ENCODE data around the gene FBXO41. TPM values are rescaled to one million over a fixed set of nuclear protein-coding genes. Genes with fewer than 3 reads are reported as not detected.

FBXO41 gene
- total RNA-seq, 2 experiments from 2014 or later, result 41.5 to 42.0 TPM

DNA sequence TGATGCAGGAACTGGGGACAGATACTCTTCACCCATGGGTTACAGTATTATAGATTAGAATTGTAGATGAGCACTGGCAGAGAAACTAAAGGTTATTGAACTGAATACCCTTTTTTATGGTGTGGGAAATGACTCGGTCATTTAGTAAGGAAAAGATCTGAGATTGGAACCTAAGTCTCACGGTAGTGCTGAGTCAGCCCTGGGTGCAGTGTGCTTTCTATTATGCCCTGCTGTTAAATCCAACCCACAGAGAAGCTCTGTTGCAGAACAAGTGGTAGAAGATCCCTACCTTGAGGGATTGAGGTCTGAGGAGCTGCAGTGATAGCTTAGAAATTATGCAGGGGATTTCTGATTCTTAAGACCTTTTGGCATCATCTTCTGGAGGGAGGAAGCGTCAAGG, 37.4 kb downstream of the FBXO41 start:
- H3K27ac Mint-ChIP-seq, result peak overlapping the region; percentile 28
- DNase-seq, result no peak
- intact Hi-C loops (cut with micrococcal nuclease), result no loop called here
- ChIA-PET CTCF (interaction anchor here (1.1 to 1.9 kb wide), 3 partner anchors 10 to 22 kb away, joined by 3 to 10 read pairs (median 8); partner anchors contain the start of genes CCT7 and PRADC1), POLR2A (interaction anchor here (0.8 to 3.0 kb wide), 5 partner anchors 13 to 42 kb away, joined by 3 to 11 read pairs (median 3); partner anchors contain the start of genes CCT7 and PRADC1)
- no peak overlapping the region for H3K4me3 Mint-ChIP-seq
- peaks cover 68% of the 10 kb centered on the region for H3K36me3 Mint-ChIP-seq (ENCODE audit: low read depth)
- ATAC-seq, result no peak
- no peaks in the 10 kb centered on the region for H3K27me3 Mint-ChIP-seq
- TF ChIP-seq, protein P1, sequence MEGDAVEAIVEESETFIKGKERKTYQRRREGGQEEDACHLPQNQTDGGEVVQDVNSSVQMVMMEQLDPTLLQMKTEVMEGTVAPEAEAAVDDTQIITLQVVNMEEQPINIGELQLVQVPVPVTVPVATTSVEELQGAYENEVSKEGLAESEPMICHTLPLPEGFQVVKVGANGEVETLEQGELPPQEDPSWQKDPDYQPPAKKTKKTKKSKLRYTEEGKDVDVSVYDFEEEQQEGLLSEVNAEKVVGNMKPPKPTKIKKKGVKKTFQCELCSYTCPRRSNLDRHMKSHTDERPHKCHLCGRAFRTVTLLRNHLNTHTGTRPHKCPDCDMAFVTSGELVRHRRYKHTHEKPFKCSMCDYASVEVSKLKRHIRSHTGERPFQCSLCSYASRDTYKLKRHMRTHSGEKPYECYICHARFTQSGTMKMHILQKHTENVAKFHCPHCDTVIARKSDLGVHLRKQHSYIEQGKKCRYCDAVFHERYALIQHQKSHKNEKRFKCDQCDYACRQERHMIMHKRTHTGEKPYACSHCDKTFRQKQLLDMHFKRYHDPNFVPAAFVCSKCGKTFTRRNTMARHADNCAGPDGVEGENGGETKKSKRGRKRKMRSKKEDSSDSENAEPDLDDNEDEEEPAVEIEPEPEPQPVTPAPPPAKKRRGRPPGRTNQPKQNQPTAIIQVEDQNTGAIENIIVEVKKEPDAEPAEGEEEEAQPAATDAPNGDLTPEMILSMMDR (IDR thresholded peaks at IDR 0.05), result no peak
- H3K4me1 Mint-ChIP-seq (ENCODE audit: low read depth), result peaks cover 17% of the 10 kb centered on the region
- no peaks in the 10 kb centered on the region for H3K9me3 Mint-ChIP-seq

DNA sequence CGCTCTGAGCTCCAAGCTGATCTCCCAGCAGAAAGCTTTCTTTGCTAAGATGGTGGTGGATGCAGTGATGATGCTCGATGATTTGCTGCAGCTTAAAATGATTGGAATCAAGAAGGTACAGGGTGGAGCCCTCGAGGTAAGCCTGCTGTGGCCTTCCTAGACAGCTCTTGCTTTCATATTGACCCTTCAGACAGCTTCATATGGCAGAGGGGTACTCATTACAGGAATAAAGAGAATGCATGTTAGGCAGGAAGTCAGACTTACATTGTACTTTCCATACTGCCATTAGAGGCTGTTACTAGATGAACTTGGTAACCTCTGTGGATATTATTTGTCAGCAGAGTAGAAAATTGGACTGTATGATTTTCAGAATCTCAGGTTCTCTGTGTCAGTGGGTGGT, 39.7 kb downstream of the FBXO41 start:
- Mint-ChIP-seq H3K4me1 (ENCODE audit: low read depth) (peaks cover 19% of the 10 kb centered on the region), H3K9me3 (no peaks in the 10 kb centered on the region)
- TF ChIP-seq, protein P1 (IDR thresholded peaks at IDR 0.05), result no peak

DNA sequence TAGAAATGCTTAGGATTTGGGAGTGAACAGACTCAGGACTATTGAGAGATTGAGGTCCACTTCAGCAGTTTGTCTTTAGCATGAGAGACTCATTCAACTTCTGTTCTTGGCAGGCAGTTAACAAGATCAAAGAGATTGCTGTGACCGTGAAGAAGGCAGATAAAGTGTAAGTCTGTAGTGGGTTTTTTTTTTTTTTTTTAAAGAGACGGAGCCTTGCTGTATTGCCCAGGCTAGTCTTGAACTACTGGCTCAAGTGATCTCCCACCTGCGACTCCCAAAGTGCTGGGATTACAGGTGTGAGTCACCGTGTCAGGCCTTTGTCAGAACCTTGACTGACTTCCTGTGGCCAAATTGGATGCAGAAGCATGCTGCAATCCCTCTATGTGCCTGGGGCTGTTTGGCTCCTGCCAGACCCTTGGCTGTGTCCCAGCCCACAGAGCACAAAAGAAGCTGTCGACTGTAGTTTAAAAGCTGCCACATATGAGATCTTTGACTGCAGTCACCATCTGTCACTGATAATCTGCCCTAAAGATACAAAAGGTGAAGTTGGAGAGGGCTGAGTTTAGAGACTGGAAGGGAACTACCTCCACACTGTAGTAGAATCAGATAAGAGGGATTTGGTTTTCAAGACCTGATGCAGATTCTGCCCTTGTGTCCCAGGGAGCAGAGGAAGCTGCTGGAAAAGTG, 40.3 kb downstream of the FBXO41 start:
- Mint-ChIP-seq H3K4me3 (no peak overlapping the region), H3K36me3 (ENCODE audit: low read depth) (peaks cover 59% of the 10 kb centered on the region), H3K27me3 (no peaks in the 10 kb centered on the region), H3K27ac (peak overlapping the region; percentile 74), H3K9me3 (no peaks in the 10 kb centered on the region), H3K4me1 (ENCODE audit: low read depth) (peaks cover 25% of the 10 kb centered on the region)
- CTCF ChIA-PET, result interaction anchor here (0.9 to 2.0 kb wide), 6 partner anchors 8 to 67 kb away, joined by 3 to 6 read pairs (median 3); partner anchors contain the start of genes CCT7 and PRADC1
- DNase-seq, result no peak
- intact Hi-C loops (cut with micrococcal nuclease), result no loop called here
- POLR2A ChIA-PET, result interaction anchor here (0.7 to 3.6 kb wide), 6 partner anchors 9 to 19 kb away, joined by 3 to 26 read pairs (median 4); partner anchors contain the start of genes CCT7 and PRADC1
- TF ChIP-seq, protein P1 (IDR thresholded peaks at IDR 0.05), result no peak
- no peak for ATAC-seq

More for the DNA sequence above, 39.7 kb downstream of the FBXO41 start:
- peak; percentile 55 for ATAC-seq
- Mint-ChIP-seq H3K27ac (peak overlapping the region; percentile 74), H3K27me3 (no peaks in the 10 kb centered on the region), H3K36me3 (ENCODE audit: low read depth) (peaks cover 57% of the 10 kb centered on the region), H3K4me3 (no peak overlapping the region)
- ChIA-PET POLR2A (interaction anchor here (0.7 to 3.6 kb wide), 5 partner anchors 9 to 13 kb away, joined by 3 to 26 read pairs (median 4); partner anchors contain the start of genes CCT7 and PRADC1), CTCF (interaction anchor here (0.9 to 2.0 kb wide), 5 partner anchors 9 to 67 kb away, joined by 3 to 6 read pairs (median 3); partner anchors contain the start of gene CCT7)
- DNase-seq, result no peak
- intact Hi-C loops (cut with micrococcal nuclease), result no loop called here

DNA sequence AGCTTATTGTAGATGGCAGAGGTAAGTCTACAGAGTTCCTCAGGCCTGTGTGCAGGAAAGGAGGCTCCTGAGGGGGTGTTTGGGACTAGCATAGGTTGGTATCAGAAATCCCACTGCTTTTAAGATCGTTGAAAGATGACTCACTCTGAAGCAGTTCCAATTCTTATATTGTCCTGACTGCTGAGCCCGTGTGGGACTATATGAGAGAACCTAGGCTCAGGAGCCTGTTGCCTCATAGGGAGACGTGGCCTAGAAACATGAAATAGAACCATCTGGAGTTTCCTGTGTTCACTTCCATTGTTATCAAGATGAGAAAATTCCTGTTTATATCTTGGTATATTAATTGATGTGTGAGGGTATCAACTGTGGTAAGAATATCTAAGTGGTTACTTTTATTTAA, 44.5 kb downstream of the FBXO41 start:
- no peak overlapping the region for H3K4me3 Mint-ChIP-seq
- TF ChIP-seq, protein P1 (IDR thresholded peaks at IDR 0.05), result no peak
- intact Hi-C loops (cut with micrococcal nuclease), result no loop called here
- POLR2A ChIA-PET, result interaction anchor here (0.8 to 9.9 kb wide), 3 partner anchors 12 to 16 kb away, joined by 3 to 97 read pairs (median 3); no protein-coding TSS in a partner anchor
- no peaks in the 10 kb centered on the region for H3K27me3 Mint-ChIP-seq
- peaks cover 46% of the 10 kb centered on the region for H3K4me1 Mint-ChIP-seq (ENCODE audit: low read depth)
- CTCF ChIA-PET, result interaction anchor here (2.9 kb wide), 1 partner anchor 50 kb away, joined by 11 read pairs; no protein-coding TSS in a partner anchor
- peak overlapping the region; percentile 50 for H3K27ac Mint-ChIP-seq
- peaks cover 60% of the 10 kb centered on the region for H3K36me3 Mint-ChIP-seq (ENCODE audit: low read depth)
- no peak for DNase-seq
- ATAC-seq, result no peak
- H3K9me3 Mint-ChIP-seq, result no peaks in the 10 kb centered on the region

Data from activated CD8-positive, alpha-beta T cell treated with anti-CD3 and anti-CD28 coated beads for 36 hours (primary cell).